Lower leg skin (tissue), 4 donors: Measurements from ENCODE around the gene TMEM181. TPM values are rescaled to one million over a fixed set of nuclear protein-coding genes. Genes with fewer than 3 reads are reported as not detected.
A peak's percentile ranks its signal among the peaks of the same experiment; 100 is the strongest.

Experiments
- DNase-seq, 2 donors: peaks; one replicate each; pipeline ENCODE4 v3.0.0-alpha.2; 2019; ENCODE audit warnings: low spot score in 2 of 2
- H3K4me3 ChIP-seq: fragments of 200-600 bp; sonication (generic); 2 replicates; pipeline ENCODE4 v1.5.1; 2017; ENCODE audit warnings: mild to moderate bottlenecking, low read depth; ENCODE audit not compliant: poor library complexity, severe bottlenecking
- CTCF ChIP-seq, 3 donors: fragments of 450-650 bp; IDR thresholded peaks; one replicate each; pipeline ENCODE4 v1.5.1; 2016; ENCODE audit warnings: antibody characterized with exemption in 3 of 3, mild to moderate bottlenecking in 3 of 3, moderate library complexity in 2 of 3
- POLR2A ChIP-seq, 2 donors: fragments of 450-650 bp; IDR thresholded peaks; one replicate each; pipeline ENCODE4 v1.6.1; 2016 to 2017; ENCODE audit warnings: antibody characterized with exemption in 2 of 2, mild to moderate bottlenecking in 1 of 2, moderate library complexity in 1 of 2
- WGBS, 2 donors: methylation state at CpG; one replicate each; pipeline ENCODE4 v1.1.5; 2018; 5-methylcytosine and 5-hydroxymethylcytosine counted together
- intact Hi-C: fragments of 100-400 bp; cut with DNase I; formaldehyde crosslinking; loops from one replicate; pipeline ENCODE4 v1.15.0; 2023; ENCODE audit warnings: low total_unique reads
- total RNA-seq, 4 donors: library from RNA; depleted of rRNA; stranded (reverse); fragments of >200 nt; gene quantifications; one replicate each; pipeline ENCODE4 v1.1.0, GENCODE V29; 2016

Gene TMEM181
- total RNA-seq, 4 donors from 2014 or later = 12.8 to 20.8 (median 17.2) TPM

GRCh38 chr6:158627940-158628211 is 68.0 kb downstream of the TMEM181 start:
- no peak overlapping the region for H3K4me3 ChIP-seq
- intact Hi-C loops = no loop called here
- DNase-seq = no peak
- WGBS, 2 donors = 90 to 93% methylated on average over 9 of the region's 9 CpGs
- TF ChIP-seq CTCF (IDR thresholded peaks at IDR 0.05) = no peak
- no peak for TF ChIP-seq POLR2A (IDR thresholded peaks at IDR 0.05)

GRCh38 chr6:158628542-158628941 is 68.7 kb downstream of the TMEM181 start:
- peak in 1 of 2 donors; percentile 62 for DNase-seq

GRCh38 chr6:158629367-158630221 is 69.7 kb downstream of the TMEM181 start:
- intact Hi-C loops = no loop called here
- DNase-seq = peak in 1 of 2 donors; percentile 60
- TF ChIP-seq POLR2A (IDR thresholded peaks at IDR 0.05) = no peak
- no peak for TF ChIP-seq CTCF (IDR thresholded peaks at IDR 0.05)
- 89 to 92% methylated on average over 20 of the region's 20 CpGs for WGBS, 2 donors
- no peak overlapping the region for H3K4me3 ChIP-seq

More at GRCh38 chr6:158628542-158628941, 68.7 kb downstream of the TMEM181 start:
- H3K4me3 ChIP-seq = no peak overlapping the region
- WGBS, 2 donors = 88 to 95% methylated on average over 12 to 16 of the region's 17 CpGs
- intact Hi-C loops = no loop called here
- TF ChIP-seq CTCF (IDR thresholded peaks at IDR 0.05) = no peak
- no peak for TF ChIP-seq POLR2A (IDR thresholded peaks at IDR 0.05)

- peak; percentile 54 to 90 for DNase-seq
- 42 to 56% methylated on average over 19 of the region's 19 CpGs for WGBS, 2 donors
- intact Hi-C loops = no loop called here
Measured at GRCh38 chr6:158630938-158631616, 71.2 kb downstream of the TMEM181 start.

More at GRCh38 chr6:158630938-158631616, 71.2 kb downstream of the TMEM181 start:
- TF ChIP-seq POLR2A (IDR thresholded peaks at IDR 0.05) = no peak
- TF ChIP-seq CTCF (IDR thresholded peaks at IDR 0.05) = no peak
- H3K4me3 ChIP-seq = no peak overlapping the region
